HCT116 (cell line): ENCODE results near the gene CEACAM18. TPM values are rescaled to one million over a fixed set of nuclear protein-coding genes. Genes with fewer than 3 reads are reported as not detected.

Experiments used
- ATAC-seq: fragments of 200-7000 bp; cut with Tn5 transposase; 2 replicates; pipeline ENCODE4 v1.9.1; 2020; ENCODE audit warnings: mild to moderate bottlenecking, moderate library complexity
- BruUV-seq: library from RNA; stranded (reverse); fragments of 400-500 nt; replicated peaks from 2 replicates; lab custom pipeline; 2021; lab: Mats Ljungman, UMichigan
- CTCF ChIA-PET: fragments of 300-600 bp; sonication (Branson Sonifier 250); formaldehyde crosslinking; loops from one replicate; lab custom pipeline; 2021; ENCODE audit warnings: antibody characterized with exemption; lab: Charles Lee
- POLR2A ChIA-PET: fragments of 300-600, 350-600 bp; sonication (Branson Sonifier 250); formaldehyde crosslinking; loops from one replicate; lab custom pipeline; 2021; ENCODE audit warnings: antibody characterized with exemption; lab: Charles Lee
- RAD21 ChIA-PET, 2 experiments: fragments of 300-600 bp; sonication (Branson Sonifier 250); formaldehyde crosslinking; loops; one replicate each; lab custom pipeline; 2023; ENCODE audit warnings: low total read pairs in 2 of 2; ENCODE audit not compliant: uncharacterized antibody in 2 of 2, unreplicated experiment in 2 of 2, low non-redundant PET in 1 of 2; lab: Charles Lee
- DNase-seq: peaks from one replicate; pipeline ENCODE4 v3.0.0-alpha.2; 2010; ENCODE audit warnings: low read depth, low spot score
- H2AFZ ChIP-seq: fragments of 200-600 bp; shearing (Covaris generic), sonication (generic); 2 replicates; pipeline ENCODE4 v1.6.1; 2017; ENCODE audit warnings: low read depth, mixed run types, mixed read lengths, antibody characterized with exemption, low read length; ENCODE audit not compliant: poor library complexity, severe bottlenecking
- H3K27ac ChIP-seq: 2 replicates; pipeline ENCODE4 v1.5.1; 2012; ENCODE audit warnings: low read depth, low read length
- H3K27me3 ChIP-seq: fragments of 200-600 bp; sonication (generic); 2 replicates; pipeline ENCODE4 v1.6.1; 2016; ENCODE audit warnings: mixed run types, low read length, mixed read lengths; ENCODE audit not compliant: insufficient read depth
- H3K36me3 ChIP-seq, 2 experiments: fragments of 200-500 bp in 1 of 2; fragments of 200-600 bp in 1 of 2; sonication (Bioruptor generic) in 1 of 2; sonication (generic) in 1 of 2; 2 replicates each; pipeline versions ENCODE4 v1.5.1 to v1.6.1; 2014 to 2016; ENCODE audit warnings: low read length in 2 of 2, inconsistent platforms in 1 of 2, mixed read lengths in 1 of 2, mixed run types in 1 of 2; ENCODE audit not compliant: insufficient read depth in 2 of 2, control insufficient read depth in 1 of 2
- H3K4me1 ChIP-seq, 2 experiments: fragments of 200-600 bp in 1 of 2; sonication (generic) in 1 of 2; 2 replicates each; pipeline versions ENCODE4 v1.5.1 to v1.6.1; 2012 to 2017; ENCODE audit warnings: low read length in 2 of 2, inconsistent platforms in 1 of 2, mild to moderate bottlenecking in 1 of 2, mixed read lengths in 1 of 2, mixed run types in 1 of 2, moderate library complexity in 1 of 2; ENCODE audit not compliant: insufficient read depth in 2 of 2, control insufficient read depth in 1 of 2
- H3K4me2 ChIP-seq: fragments of 200-600 bp; sonication (generic); 2 replicates; pipeline ENCODE4 v1.6.1; 2017; ENCODE audit warnings: mixed run types, low read length, mixed read lengths
- H3K4me3 ChIP-seq, 2 experiments: fragments of 200-600 bp in 1 of 2; sonication (generic) in 1 of 2; replicated peaks in 1 of 2; 2 replicates each; pipeline ENCODE4 v1.5.1; 2011 to 2016; ENCODE audit warnings: low read length in 2 of 2, control low read depth in 1 of 2, low read depth in 1 of 2, mild to moderate bottlenecking in 1 of 2, mixed read lengths in 1 of 2, mixed run types in 1 of 2
- H3K79me2 ChIP-seq: fragments of 200-600 bp; sonication (generic); 2 replicates; pipeline ENCODE4 v1.6.1; 2017; ENCODE audit warnings: mild to moderate bottlenecking, mixed run types, low read length, moderate library complexity, mixed read lengths; ENCODE audit not compliant: insufficient read depth
- H3K9ac ChIP-seq: fragments of 200-600 bp; sonication (generic); 2 replicates; pipeline ENCODE4 v1.6.1; 2016; ENCODE audit warnings: low read length, mixed read lengths
- H3K9me2 ChIP-seq: fragments of 200-600 bp; sonication (generic), shearing (Covaris generic); 2 replicates; pipeline ENCODE4 v1.6.1; 2017; ENCODE audit warnings: mixed run types, mild to moderate bottlenecking, moderate library complexity; ENCODE audit not compliant: insufficient read depth
- H3K9me3 ChIP-seq, 2 experiments: fragments of 200-500 bp in 1 of 2; fragments of 200-600 bp in 1 of 2; sonication (Bioruptor generic) in 1 of 2; sonication (generic) in 1 of 2; 2 replicates each; pipeline ENCODE4 v1.6.1; 2014 to 2017; ENCODE audit warnings: low read length in 2 of 2, mixed read lengths in 2 of 2, inconsistent platforms in 1 of 2, low read depth in 1 of 2, mild to moderate bottlenecking in 1 of 2, mixed run types in 1 of 2, moderate library complexity in 1 of 2; ENCODE audit not compliant: control insufficient read depth in 1 of 2, insufficient read depth in 1 of 2
- H4K20me1 ChIP-seq: fragments of 200-600 bp; sonication (generic), shearing (Covaris generic); 2 replicates; pipeline ENCODE4 v1.6.1; 2017; ENCODE audit warnings: mixed run types, mild to moderate bottlenecking, moderate library complexity; ENCODE audit not compliant: insufficient read depth
- CEBPB ChIP-seq: IDR thresholded peaks from 2 replicates; pipeline ENCODE4 v1.6.1; 2012; ENCODE audit warnings: low read depth
- CTCF ChIP-seq, 3 experiments: fragments of 200-600 bp in 1 of 3; sonication (generic) in 1 of 3; IDR thresholded peaks in 2 of 3; conservative IDR thresholded peaks in 1 of 3; 2 replicates each; pipeline ENCODE4 v1.5.1; 2012 to 2017; ENCODE audit warnings: low read depth in 2 of 3, low read length in 2 of 3, antibody characterized with exemption in 1 of 3, borderline replicate concordance in 1 of 3, control low read depth in 1 of 3, mild to moderate bottlenecking in 1 of 3, mixed read lengths in 1 of 3, mixed run types in 1 of 3, moderate library complexity in 1 of 3; ENCODE audit not compliant: insufficient read depth in 1 of 3
- JUND ChIP-seq: IDR thresholded peaks from 2 replicates; pipeline ENCODE4 v1.6.1; 2012
- RAD21 ChIP-seq: IDR thresholded peaks from 2 replicates; pipeline ENCODE4 v1.6.1; 2012; ENCODE audit warnings: low read depth, mild to moderate bottlenecking
- SP1 ChIP-seq: IDR thresholded peaks from 2 replicates; pipeline ENCODE4 v1.6.1; 2012; ENCODE audit warnings: low read depth
- TCF7L2 ChIP-seq: IDR thresholded peaks from 2 replicates; pipeline ENCODE4 v1.7.0; 2011; ENCODE audit warnings: borderline replicate concordance, inconsistent platforms; ENCODE audit not compliant: insufficient read depth, insufficient read length; ENCODE audit errors: extremely low read depth
- intact Hi-C: fragments of 100-400 bp; cut with micrococcal nuclease; formaldehyde crosslinking; loops from 2 replicates; pipeline ENCODE4 v1.10.0; 2022
- total RNA-seq: library from RNA; stranded (reverse); gene quantifications from one replicate; pipeline ENCODE4 v1.2.1, GENCODE V29; 2021; ENCODE audit not compliant: unreplicated experiment
- TF ChIP-seq, protein P1 (sequence below): IDR thresholded peaks from 2 replicates; pipeline ENCODE4 v1.6.1; 2011; ENCODE audit warnings: mild to moderate bottlenecking, low read length, moderate library complexity; ENCODE audit not compliant: insufficient replicate concordance; ENCODE audit errors: extremely low read depth

The CEACAM18 gene
- total RNA-seq, 1 experiment from 2014 or later = not detected

- H3K36me3 ChIP-seq = no peaks in the 10 kb centered on the region
- H3K4me1 ChIP-seq = no peaks in the 10 kb centered on the region
- no peak overlapping the region for H2AFZ ChIP-seq
- no peak overlapping the region for H3K27ac ChIP-seq
- H3K9me2 ChIP-seq = no peaks in the 10 kb centered on the region
- no peaks in the 10 kb centered on the region for H3K9me3 ChIP-seq
- RAD21 ChIA-PET = no interaction called here
- POLR2A ChIA-PET = no interaction called here
- H3K4me2 ChIP-seq = no peak overlapping the region
- no peak overlapping the region for H3K9ac ChIP-seq
- H3K79me2 ChIP-seq = no peaks in the 10 kb centered on the region
- no peaks in the 10 kb centered on the region for H4K20me1 ChIP-seq
- no peak for ATAC-seq
- CTCF ChIA-PET = interaction anchor here (1.4 kb wide), 1 partner anchor 190 kb away, joined by 5 read pairs; no protein-coding TSS in a partner anchor
- no TSS peak for BruUV-seq
- peaks cover 24% of the 10 kb centered on the region for H3K27me3 ChIP-seq
- H3K4me3 ChIP-seq = no peak overlapping the region
- TF ChIP-seq, protein P1, sequence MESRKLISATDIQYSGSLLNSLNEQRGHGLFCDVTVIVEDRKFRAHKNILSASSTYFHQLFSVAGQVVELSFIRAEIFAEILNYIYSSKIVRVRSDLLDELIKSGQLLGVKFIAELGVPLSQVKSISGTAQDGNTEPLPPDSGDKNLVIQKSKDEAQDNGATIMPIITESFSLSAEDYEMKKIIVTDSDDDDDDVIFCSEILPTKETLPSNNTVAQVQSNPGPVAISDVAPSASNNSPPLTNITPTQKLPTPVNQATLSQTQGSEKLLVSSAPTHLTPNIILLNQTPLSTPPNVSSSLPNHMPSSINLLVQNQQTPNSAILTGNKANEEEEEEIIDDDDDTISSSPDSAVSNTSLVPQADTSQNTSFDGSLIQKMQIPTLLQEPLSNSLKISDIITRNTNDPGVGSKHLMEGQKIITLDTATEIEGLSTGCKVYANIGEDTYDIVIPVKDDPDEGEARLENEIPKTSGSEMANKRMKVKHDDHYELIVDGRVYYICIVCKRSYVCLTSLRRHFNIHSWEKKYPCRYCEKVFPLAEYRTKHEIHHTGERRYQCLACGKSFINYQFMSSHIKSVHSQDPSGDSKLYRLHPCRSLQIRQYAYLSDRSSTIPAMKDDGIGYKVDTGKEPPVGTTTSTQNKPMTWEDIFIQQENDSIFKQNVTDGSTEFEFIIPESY = no peak
- TF ChIP-seq SP1 (no peak), CTCF (IDR thresholded peaks at IDR 0.05 in 2 of 3, conservative IDR thresholded peaks at IDR 0.05 in 1 of 3; ENCODE audit: borderline replicate concordance in 1 of 3, insufficient read depth in 1 of 3, low read depth in 2 of 3, low read length in 2 of 3) (no peak), JUND (no peak), RAD21 (no peak), CEBPB (no peak), TCF7L2 (no peak)
- DNase-seq = no peak
- intact Hi-C loops = no loop called here
Observed at GRCh38 chr19:51466723-51467122, 11.6 kb upstream of the CEACAM18 start.
